MM.1S (cell line): ENCODE data around the gene OGG1.

Experiments used
- DNase-seq: peaks from one replicate; pipeline ENCODE4 v3.0.0-alpha.2; 2015
- H2AFZ ChIP-seq: fragments of 300-600 bp; sonication (generic); 2 replicates; pipeline ENCODE4 v1.6.0; 2016; ENCODE audit warnings: antibody characterized with exemption, low read length
- H3F3A ChIP-seq: fragments of 300-600 bp; sonication (generic); 2 replicates; pipeline ENCODE4 v1.6.1; 2016; ENCODE audit warnings: mild to moderate bottlenecking, antibody characterized with exemption, low read length, moderate library complexity, mixed read lengths; ENCODE audit not compliant: insufficient read depth
- H3K27ac ChIP-seq: fragments of 300-600 bp; sonication (generic); 2 replicates; pipeline ENCODE4 v1.5.1; 2016; ENCODE audit warnings: mild to moderate bottlenecking, low read length
- H3K27me3 ChIP-seq: fragments of 300-600 bp; sonication (generic); replicated peaks from 2 replicates; pipeline ENCODE4 v1.6.0; 2016; ENCODE audit warnings: low read length; ENCODE audit not compliant: insufficient read depth
- H3K36me3 ChIP-seq: fragments of 300-600 bp; sonication (generic); replicated peaks from 2 replicates; pipeline ENCODE4 v1.6.1; 2016; ENCODE audit warnings: mild to moderate bottlenecking, low read length, mixed read lengths; ENCODE audit not compliant: insufficient read depth
- H3K4me1 ChIP-seq: fragments of 300-600 bp; sonication (generic); 2 replicates; pipeline ENCODE4 v1.6.1; 2016; ENCODE audit warnings: low read length, mixed read lengths
- H3K4me2 ChIP-seq: fragments of 300-600 bp; sonication (generic); 2 replicates; pipeline ENCODE4 v1.6.0; 2016; ENCODE audit warnings: low read depth, low read length
- H3K4me3 ChIP-seq: fragments of 300-600 bp; sonication (generic); 2 replicates; pipeline ENCODE4 v1.5.1; 2016; ENCODE audit warnings: low read length, mixed read lengths
- H3K79me2 ChIP-seq: fragments of 300-600 bp; sonication (generic); 2 replicates; pipeline ENCODE4 v1.6.1; 2016; ENCODE audit warnings: mixed run types, low read length, mixed read lengths
- H3K9ac ChIP-seq: fragments of 300-600 bp; sonication (generic); 2 replicates; pipeline ENCODE4 v1.6.1; 2016; ENCODE audit warnings: low read length, mixed read lengths
- H3K9me2 ChIP-seq: fragments of 300-600 bp; sonication (generic); replicated peaks from 2 replicates; pipeline ENCODE4 v1.6.1; 2016; ENCODE audit warnings: mild to moderate bottlenecking, low read length, mixed read lengths; ENCODE audit not compliant: insufficient read depth
- H3K9me3 ChIP-seq: fragments of 300-600 bp; sonication (generic); replicated peaks from 2 replicates; pipeline ENCODE4 v1.6.1; 2016; ENCODE audit warnings: mild to moderate bottlenecking, low read length, mixed read lengths; ENCODE audit not compliant: insufficient read depth
- H4K20me1 ChIP-seq: fragments of 300-600 bp; sonication (generic); 2 replicates; pipeline ENCODE4 v1.6.1; 2016; ENCODE audit warnings: mild to moderate bottlenecking, low read length, moderate library complexity, mixed read lengths; ENCODE audit not compliant: insufficient read depth
- CTCF ChIP-seq: fragments of 300-600 bp; sonication (generic); IDR thresholded peaks from 2 replicates; pipeline ENCODE4 v1.5.1; 2016; ENCODE audit warnings: antibody characterized with exemption, low read length, mixed read lengths
- EZH2 ChIP-seq: fragments of 300-600 bp; sonication (generic); optimal IDR thresholded peaks from 2 replicates; pipeline ENCODE3; 2017; ENCODE audit warnings: low read depth, mild to moderate bottlenecking, antibody characterized with exemption, low read length, mixed read lengths
- EZH2phosphoT487 ChIP-seq: fragments of 300-600 bp; sonication (generic); IDR thresholded peaks from 2 replicates; pipeline ENCODE4 v1.6.1; 2018; ENCODE audit warnings: antibody characterized with exemption, low read length

The OGG1 gene

GRCh38 chr3:9757427-9757826 lies 7.7 kb downstream of the OGG1 start:
- Histone ChIP-seq H3K4me3 (no peak overlapping the region), H3K36me3 (no peaks in the 10 kb centered on the region), H3K9ac (no peak overlapping the region), H3K4me2 (no peak overlapping the region), H3K27ac (no peak overlapping the region), H4K20me1 (no peaks in the 10 kb centered on the region), H3K27me3 (no peaks in the 10 kb centered on the region), H3K4me1 (no peaks in the 10 kb centered on the region), H3F3A (no peaks in the 10 kb centered on the region), H3K9me2 (no peaks in the 10 kb centered on the region), H2AFZ (no peak overlapping the region), H3K79me2 (no peaks in the 10 kb centered on the region), H3K9me3 (no peaks in the 10 kb centered on the region)
- no peak for DNase-seq
- no peak for TF ChIP-seq CTCF
- no peak for TF ChIP-seq EZH2phosphoT487
- TF ChIP-seq EZH2: no peak

GRCh38 chr3:9760779-9761505 lies 11.2 kb downstream of the OGG1 start:
- Histone ChIP-seq H3K36me3 (no peaks in the 10 kb centered on the region), H3K4me2 (no peak overlapping the region), H3K4me1 (no peaks in the 10 kb centered on the region), H3K79me2 (no peaks in the 10 kb centered on the region), H3K9ac (no peak overlapping the region), H3K4me3 (no peak overlapping the region), H4K20me1 (no peaks in the 10 kb centered on the region), H3K27ac (no peak overlapping the region), H3K9me3 (no peaks in the 10 kb centered on the region), H2AFZ (no peak overlapping the region), H3K27me3 (no peaks in the 10 kb centered on the region), H3F3A (no peaks in the 10 kb centered on the region), H3K9me2 (no peaks in the 10 kb centered on the region)
- TF ChIP-seq CTCF (no peak), EZH2phosphoT487 (no peak), EZH2 (no peak)
- no peak for DNase-seq

- H2AFZ ChIP-seq: no peak overlapping the region
- H3K4me3 ChIP-seq: no peak overlapping the region
- H3K36me3 ChIP-seq: no peaks in the 10 kb centered on the region
- H3F3A ChIP-seq: no peaks in the 10 kb centered on the region
- H3K9me3 ChIP-seq: no peaks in the 10 kb centered on the region
- TF ChIP-seq EZH2phosphoT487 (no peak), CTCF (no peak), EZH2 (no peak)
- no peaks in the 10 kb centered on the region for H3K79me2 ChIP-seq
- DNase-seq: no peak
- H3K9me2 ChIP-seq: no peaks in the 10 kb centered on the region
- H4K20me1 ChIP-seq: no peaks in the 10 kb centered on the region
- no peak overlapping the region for H3K4me2 ChIP-seq
- H3K27ac ChIP-seq: no peak overlapping the region
- H3K4me1 ChIP-seq: no peaks in the 10 kb centered on the region
- H3K27me3 ChIP-seq: no peaks in the 10 kb centered on the region
- no peak overlapping the region for H3K9ac ChIP-seq
Observed at GRCh38 chr3:9761919-9762318, 12.2 kb downstream of the OGG1 start.
